ENCODE results near the gene SLC40A1.
"Not testable (repeated sequence)": the region's sequence is repeated elsewhere in the genome, so short reads cannot be mapped to it uniquely, and the experiment has no call there.

The SLC40A1 gene

GRCh38 chr2:189602233-189602632 lies 21.6 kb upstream of the SLC40A1 start:
- Histone ChIP-seq H3K4me3 (no peak overlapping the region), H3K27ac (no peak overlapping the region)

DNA sequence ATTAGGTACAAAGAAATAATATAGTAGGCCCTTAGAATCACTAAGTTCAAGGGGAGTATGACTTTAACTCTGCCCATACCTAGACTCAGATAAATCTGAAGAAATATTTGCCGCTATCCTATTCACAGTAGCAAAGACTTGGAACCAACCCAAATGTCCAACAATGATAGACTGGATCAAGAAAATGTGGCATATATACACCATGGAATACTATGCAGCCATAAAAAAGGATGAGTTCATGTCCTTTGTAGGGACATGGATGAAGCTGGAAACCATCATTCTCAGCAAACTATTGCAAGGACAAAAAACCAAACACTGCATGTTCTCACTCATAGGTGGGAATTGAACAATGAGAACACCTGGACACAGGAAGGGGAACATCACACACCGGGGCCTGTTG lies 21.1 kb upstream of the SLC40A1 start:
- not testable (repeated sequence) for H3K27ac ChIP-seq, H3K4me3 ChIP-seq

DNA sequence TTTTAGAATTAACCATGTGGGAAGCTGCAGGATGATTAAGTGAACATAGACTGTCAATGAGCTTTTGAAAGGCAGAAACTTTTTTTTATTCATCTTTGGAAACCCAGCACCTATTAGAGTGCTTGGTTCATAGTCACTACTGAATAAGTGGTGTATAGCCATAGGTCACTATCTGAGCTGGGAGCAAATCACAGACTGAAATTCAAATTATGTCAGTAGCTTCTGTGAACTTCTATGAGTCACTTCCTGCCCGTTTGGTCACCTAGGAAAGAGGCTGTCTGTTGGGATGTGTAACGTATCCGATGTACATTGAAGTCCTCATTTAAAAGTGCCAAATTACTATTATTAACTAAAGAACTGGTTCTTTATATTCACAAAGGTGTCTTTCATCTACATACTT lies 20.5 kb upstream of the SLC40A1 start:
- H3K4me3 ChIP-seq, result no peak overlapping the region
- no peak overlapping the region for H3K27ac ChIP-seq

DNA sequence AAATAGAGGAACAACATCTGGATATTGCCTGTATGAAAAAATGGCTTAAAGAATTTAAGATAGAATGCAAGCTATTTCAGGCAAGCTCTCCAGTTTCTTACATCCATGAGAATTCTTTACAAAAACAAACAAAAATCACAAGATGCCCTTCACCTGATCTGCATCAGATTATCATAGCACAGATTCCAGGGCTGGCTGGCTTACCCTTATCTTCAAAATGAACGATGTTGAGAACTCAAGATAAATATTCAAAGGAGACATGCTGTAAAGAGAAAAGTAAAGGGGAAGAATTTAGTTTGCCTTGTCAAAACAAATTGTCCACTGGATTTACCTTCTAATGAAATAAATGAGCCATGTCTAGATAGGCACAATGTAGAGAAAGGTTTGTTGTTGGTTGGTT lies 18.7 kb upstream of the SLC40A1 start:
- no peak overlapping the region for H3K4me3 ChIP-seq
- no peak overlapping the region for H3K27ac ChIP-seq

- no peak overlapping the region for H3K4me3 ChIP-seq
- no peak overlapping the region for H3K27ac ChIP-seq
Observed at GRCh38 chr2:189595417-189595816, 14.8 kb upstream of the SLC40A1 start.

DNA sequence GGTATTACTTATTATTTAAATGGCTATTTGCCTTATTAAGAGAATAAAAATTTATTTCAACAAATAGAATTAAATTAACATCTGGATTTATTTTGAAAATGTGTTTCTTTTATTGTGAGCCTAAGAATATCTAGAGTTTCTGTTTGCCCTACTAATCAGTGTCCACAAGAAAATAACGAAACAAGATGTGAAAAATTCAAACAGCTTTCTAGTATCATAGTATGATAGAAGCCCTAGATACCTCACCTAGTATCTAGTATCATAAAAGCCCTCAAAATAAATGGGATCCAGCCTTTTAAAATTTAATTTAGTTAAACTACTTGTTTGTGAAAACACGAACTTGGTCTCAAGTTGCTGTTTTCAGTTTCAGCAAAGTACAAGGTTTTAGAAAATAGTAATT lies 13.7 kb upstream of the SLC40A1 start:
- Histone ChIP-seq H3K27ac (no peak overlapping the region), H3K4me3 (no peak overlapping the region)

DNA sequence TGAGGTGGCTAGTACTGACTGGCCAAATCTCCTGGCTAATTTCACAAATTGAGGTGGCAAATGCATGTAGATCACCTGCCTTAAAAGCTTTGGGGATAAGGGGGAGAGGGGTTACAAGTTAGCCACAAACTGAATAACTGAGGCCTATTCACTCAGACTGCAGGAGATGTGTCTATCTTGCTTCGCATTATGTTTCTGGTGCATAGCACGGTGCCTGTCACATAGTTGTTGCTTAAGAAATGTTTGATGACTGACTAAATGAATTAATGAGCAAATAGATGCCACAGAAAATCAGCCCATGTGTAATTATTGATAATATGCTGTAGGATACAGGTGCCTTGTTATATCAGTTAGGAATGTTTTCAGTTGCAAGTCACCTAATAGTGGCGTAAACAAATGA lies 12.5 kb upstream of the SLC40A1 start:
- peak overlapping the region in 2 of 21 experiments; percentile 18 to 31 for H3K27ac ChIP-seq

DNA sequence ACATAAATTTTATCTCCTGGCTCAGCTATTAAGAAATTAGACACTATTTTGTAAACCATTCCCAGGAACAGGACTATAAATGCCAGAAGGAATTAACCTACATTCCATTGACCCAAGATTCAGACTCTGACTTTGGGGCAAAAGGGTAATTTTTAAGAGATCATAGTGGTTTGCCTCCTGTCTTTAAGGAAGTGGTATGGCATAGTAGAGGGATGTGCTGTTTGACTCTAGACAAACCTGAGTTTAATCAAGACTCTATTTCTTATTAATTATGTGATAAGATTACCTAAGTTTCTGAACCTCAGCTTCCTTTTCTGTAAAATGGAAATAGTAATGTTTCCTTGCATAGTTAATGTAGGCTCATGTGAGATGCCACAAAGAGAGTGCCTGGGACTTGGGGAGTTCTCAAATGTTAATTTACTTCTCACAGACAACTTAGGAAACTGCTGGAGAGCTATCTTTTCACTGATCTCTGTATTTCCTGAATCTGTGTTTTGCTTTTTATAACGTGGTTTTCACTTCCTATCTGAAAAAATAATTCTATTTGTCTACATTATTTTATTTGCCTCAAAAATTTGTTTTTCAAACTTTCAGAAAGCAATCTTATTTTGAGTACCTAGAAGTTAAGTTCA lies 11.9 kb upstream of the SLC40A1 start:
- H3K4me3 ChIP-seq, result no peak overlapping the region
- peak overlapping the region in 2 of 21 experiments; percentile 18 to 31 for H3K27ac ChIP-seq

More for the DNA sequence above, 12.5 kb upstream of the SLC40A1 start:
- H3K4me3 ChIP-seq, result no peak overlapping the region

GRCh38 chr2:189587780-189588179 lies 7.2 kb upstream of the SLC40A1 start:
- no peak overlapping the region for H3K4me3 ChIP-seq
- H3K27ac ChIP-seq, result no peak overlapping the region

DNA sequence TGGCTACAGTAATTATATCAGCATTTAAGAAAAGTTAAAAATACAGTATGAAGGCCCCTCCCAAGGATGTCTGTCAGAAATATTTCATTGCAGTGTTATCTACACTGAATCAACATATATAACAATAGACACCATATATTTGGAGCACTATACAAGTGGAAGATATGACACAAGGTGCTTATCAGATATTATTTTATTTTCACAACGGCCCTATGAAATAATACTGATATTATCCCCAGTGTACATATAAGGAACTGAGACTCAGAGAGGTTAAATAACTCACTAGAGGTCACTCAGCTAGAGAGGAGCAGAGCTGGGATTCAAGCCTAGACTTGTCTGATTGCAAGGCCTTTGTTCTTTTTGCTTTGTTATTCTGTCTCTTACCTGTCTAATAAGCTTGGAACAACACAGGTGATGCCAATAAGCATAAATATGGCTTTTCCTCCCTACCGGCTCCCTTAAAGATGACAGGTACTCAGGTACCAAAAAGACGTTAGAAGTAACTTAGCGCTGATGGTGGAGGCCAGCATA lies 4.7 kb upstream of the SLC40A1 start:
- Histone ChIP-seq H3K4me3 (no peak overlapping the region), H3K27ac (no peak overlapping the region)

DNA sequence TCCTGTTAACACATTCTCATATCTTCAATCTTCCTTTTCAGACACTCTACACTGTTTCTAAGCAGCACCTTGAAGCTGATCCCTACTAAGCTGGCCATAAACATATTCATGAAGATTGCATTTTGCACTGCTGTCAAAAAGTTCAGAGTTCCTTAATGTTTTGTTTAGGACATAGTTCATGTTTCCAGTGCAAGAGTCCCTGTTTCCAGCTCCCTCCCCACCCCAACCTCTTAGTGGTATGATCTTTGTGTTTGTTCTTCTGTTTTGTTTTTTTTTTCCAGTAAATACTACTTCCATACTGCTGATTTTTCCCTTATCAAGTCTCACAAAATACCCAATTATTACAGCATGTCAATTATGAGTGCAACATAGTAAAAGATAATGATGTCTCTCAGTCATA lies 4.1 kb upstream of the SLC40A1 start:
- Histone ChIP-seq H3K4me3 (no peak overlapping the region), H3K27ac (no peak overlapping the region)

- Histone ChIP-seq H3K27ac (no peak overlapping the region), H3K4me3 (no peak overlapping the region)
Observed at GRCh38 chr2:189583227-189584198, 2.9 kb upstream of the SLC40A1 start.

GRCh38 chr2:189582809-189583192 lies 2.2 kb upstream of the SLC40A1 start:
- no peak overlapping the region for H3K27ac ChIP-seq
- H3K4me3 ChIP-seq, result no peak overlapping the region

DNA sequence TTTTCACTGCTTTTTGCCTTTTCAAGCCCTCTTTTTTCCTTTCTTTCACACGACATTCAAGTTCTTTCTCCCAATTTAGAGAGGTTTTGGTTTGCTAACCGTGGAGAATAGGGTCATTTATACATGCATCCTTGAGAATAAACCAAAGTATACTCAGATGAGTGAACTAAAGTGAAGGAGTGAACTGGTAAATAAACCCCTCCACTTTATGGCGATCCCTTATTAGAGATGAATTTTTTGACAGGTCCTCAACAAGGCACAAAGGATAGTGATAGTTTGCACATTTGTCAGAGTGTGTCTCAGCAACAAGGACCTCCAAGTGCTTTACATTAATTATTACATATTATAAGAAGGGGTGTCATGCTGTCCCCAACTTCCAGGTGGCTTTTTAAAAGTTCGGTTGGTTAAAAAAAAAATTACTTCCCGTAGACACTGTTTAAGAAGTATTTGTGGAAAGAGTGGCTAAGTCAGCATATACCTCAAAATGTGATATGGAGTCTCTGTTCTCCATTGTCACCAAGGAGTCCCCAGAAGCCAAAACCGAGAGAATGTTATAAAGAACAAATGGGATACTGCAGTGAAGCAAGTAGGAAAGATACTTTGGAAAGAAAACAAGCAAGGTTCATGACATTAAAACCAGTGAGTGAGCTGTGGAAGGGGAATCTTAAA lies 1.7 kb upstream of the SLC40A1 start:
- Histone ChIP-seq H3K4me3 (no peak overlapping the region), H3K27ac (peak overlapping the region in 1 of 21 experiments; percentile 85)

GRCh38 chr2:189581354-189582139 lies 961 bp upstream of the SLC40A1 start:
- peak overlapping the region in 19 of 21 experiments; percentile 57 to 90 (median 85) for H3K27ac ChIP-seq
- H3K4me3 ChIP-seq, result peak overlapping the region; percentile 45 to 64 (median 55)

GRCh38 chr2:189580241-189580651 lies 340 bp downstream of the SLC40A1 start:
- peak overlapping the region; percentile 45 to 64 (median 55) for H3K4me3 ChIP-seq
- peak overlapping the region in 20 of 21 experiments; percentile 57 to 90 (median 85) for H3K27ac ChIP-seq

- Histone ChIP-seq H3K27ac (peak overlapping the region in 9 of 21 experiments; percentile 73 to 89 (median 85)), H3K4me3 (peak overlapping the region; percentile 45 to 64 (median 55))
Observed at GRCh38 chr2:189579585-189580186, 900 bp downstream of the SLC40A1 start.

GRCh38 chr2:189578272-189578950 lies 2.2 kb downstream of the SLC40A1 start:
- Histone ChIP-seq H3K4me3 (peak overlapping the region in 2 of 7 experiments; percentile 53 to 63), H3K27ac (no peak overlapping the region)
